NK-92 (cell line): ENCODE data around the gene SCFD2.
"Not testable (repeated sequence)": the region's sequence is repeated elsewhere in the genome, so short reads cannot be mapped to it uniquely, and the experiment has no call there.

Source experiments
- DNase-seq: peaks from one replicate; lab custom pipeline; 2025; ENCODE audit not compliant: unreplicated experiment; lab: John Stamatoyannopoulos, UW

SCFD2 gene

GRCh38 chr4:52993771-52994170 lies 372.1 kb downstream of the SCFD2 start:
- DNase-seq, result no peak

GRCh38 chr4:52992551-52992950 lies 373.3 kb downstream of the SCFD2 start:
- DNase-seq, result not testable (repeated sequence)

GRCh38 chr4:52991472-52991871 lies 374.4 kb downstream of the SCFD2 start:
- DNase-seq, result no peak

- no peak for DNase-seq
These were observed 375.2 kb downstream of the SCFD2 start for GRCh38 chr4:52990706-52991105.

GRCh38 chr4:52989865-52990264 lies 376.0 kb downstream of the SCFD2 start:
- DNase-seq, result no peak

- DNase-seq, result no peak
These were observed 378.3 kb downstream of the SCFD2 start for GRCh38 chr4:52987392-52988056.

- DNase-seq, result no peak
These were observed 381.4 kb downstream of the SCFD2 start for GRCh38 chr4:52984462-52984881.

GRCh38 chr4:52983563-52984303 lies 382.1 kb downstream of the SCFD2 start:
- DNase-seq, result no peak

- no peak for DNase-seq
These were observed 382.9 kb downstream of the SCFD2 start for GRCh38 chr4:52982946-52983340.

DNA sequence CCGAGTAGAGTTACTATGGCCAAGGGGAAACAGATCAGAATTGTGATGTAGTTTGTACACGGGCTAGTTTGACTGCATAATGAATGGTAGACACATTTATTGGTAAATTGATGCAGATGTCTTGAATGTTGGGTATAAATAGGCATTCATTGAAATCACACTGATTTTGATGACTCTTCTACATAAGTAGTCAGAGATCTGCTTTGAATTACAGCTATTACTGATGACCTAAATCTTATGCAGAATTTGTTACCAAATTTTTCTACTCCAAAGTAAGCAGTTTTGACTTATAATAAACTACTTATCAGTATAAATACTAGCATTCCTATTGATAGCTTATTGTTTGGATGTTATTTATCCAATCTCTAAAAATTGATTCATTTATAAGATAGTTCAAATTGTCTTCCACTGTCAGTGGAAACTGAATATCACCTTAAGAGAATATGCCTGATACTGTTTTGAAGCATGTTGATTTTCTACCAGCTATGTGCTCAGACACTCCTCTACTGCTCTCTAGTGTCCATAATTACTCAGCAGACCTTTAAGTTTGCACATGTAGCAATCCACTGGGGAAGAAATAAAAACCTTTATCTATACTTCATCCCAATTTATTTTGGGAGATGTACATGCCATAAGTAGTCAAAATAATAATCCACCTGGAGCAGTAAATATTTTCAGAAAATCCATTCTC lies 383.5 kb downstream of the SCFD2 start:
- no peak for DNase-seq

- no peak for DNase-seq
These were observed 385.9 kb downstream of the SCFD2 start for GRCh38 chr4:52979821-52980590.

- DNase-seq, result no peak
These were observed 386.8 kb downstream of the SCFD2 start for GRCh38 chr4:52979020-52979419.

- DNase-seq, result no peak
These were observed 388.6 kb downstream of the SCFD2 start for GRCh38 chr4:52977252-52977651.

- DNase-seq, result no peak
These were observed 389.2 kb downstream of the SCFD2 start for GRCh38 chr4:52976523-52977230.

- DNase-seq, result no peak
These were observed 397.2 kb downstream of the SCFD2 start for GRCh38 chr4:52968691-52969090.

GRCh38 chr4:52968241-52968640 lies 397.6 kb downstream of the SCFD2 start:
- no peak for DNase-seq

GRCh38 chr4:52966781-52967180 lies 399.1 kb downstream of the SCFD2 start:
- no peak for DNase-seq

GRCh38 chr4:52966172-52966571 lies 399.7 kb downstream of the SCFD2 start:
- no peak for DNase-seq

DNA sequence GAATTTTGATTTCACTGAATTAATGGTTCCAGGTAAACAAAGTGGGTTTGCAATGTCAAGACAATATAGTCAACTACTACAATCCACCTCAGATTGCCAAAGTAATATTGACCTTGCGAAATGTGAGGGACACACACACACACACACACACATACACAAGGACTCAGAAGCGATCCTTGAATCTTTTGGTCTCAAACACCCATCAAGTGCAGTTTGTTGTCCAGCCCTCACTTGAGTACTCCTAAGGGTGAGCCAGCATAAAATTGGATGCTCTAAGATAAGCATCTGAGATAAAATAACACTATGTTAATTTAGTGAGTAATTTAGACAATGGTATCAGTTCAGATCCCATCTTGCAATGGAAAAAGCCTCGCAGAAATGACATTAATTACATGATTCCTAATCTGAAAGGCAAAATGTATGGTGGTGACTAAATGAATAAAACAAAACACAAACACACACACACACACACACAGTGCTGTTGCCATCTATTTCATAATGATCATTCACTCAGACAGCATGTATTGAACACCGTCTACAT lies 401.2 kb downstream of the SCFD2 start:
- no peak for DNase-seq

- DNase-seq, result no peak
These were observed 401.9 kb downstream of the SCFD2 start for GRCh38 chr4:52964011-52964410.
